Erythroblast (primary cell): Measurements from ENCODE around the gene TPR.

ENCODE experiments used
- GATA1 ChIP-seq: IDR thresholded peaks from 2 replicates; pipeline ENCODE4 v1.6.1; 2011; ENCODE audit warnings: low read depth, mild to moderate bottlenecking, control low read depth, low read length, moderate library complexity
- POLR2A ChIP-seq: IDR thresholded peaks from 2 replicates; pipeline ENCODE4 v1.6.1; 2011; ENCODE audit warnings: mild to moderate bottlenecking, low read length

- TF ChIP-seq POLR2A (no peak), GATA1 (no peak)
Measured at GRCh38 chr1:186292875-186293274, 82.2 kb downstream of the TPR start.
